GM12873 (cell line): ENCODE data around the gene VASP.

ENCODE experiments used
- CTCF ChIP-seq: IDR thresholded peaks from 2 replicates; pipeline ENCODE4 v1.5.1; 2012; ENCODE audit warnings: low read depth, mild to moderate bottlenecking, moderate library complexity, low read length, control low read depth; ENCODE audit not compliant: insufficient read depth; ENCODE audit errors: missing control alignments

The VASP gene

GRCh38 chr19:45471111-45471930, 36.0 kb upstream of the VASP start:
- TF ChIP-seq CTCF = no peak

- TF ChIP-seq CTCF = no peak
These were observed 35.2 kb upstream of the VASP start for GRCh38 chr19:45471931-45472562.

GRCh38 chr19:45472563-45473366, 34.5 kb upstream of the VASP start:
- TF ChIP-seq CTCF = no peak

- TF ChIP-seq CTCF = no peak
These were observed 34.0 kb upstream of the VASP start for GRCh38 chr19:45473367-45473681.

GRCh38 chr19:45473682-45474605, 33.3 kb upstream of the VASP start:
- TF ChIP-seq CTCF = no peak

GRCh38 chr19:45474606-45475521, 32.4 kb upstream of the VASP start:
- TF ChIP-seq CTCF = no peak
